WERI-Rb-1 (cell line): ENCODE data around the gene TMEM19.

Experiments
- DNase-seq: peaks from one replicate; pipeline ENCODE4 v3.0.0-alpha.2; 2020
- H3K27ac ChIP-seq: fragments of 250-450 bp; sonication (Bioruptor Pico); 2 replicates; pipeline ENCODE4 v1.5.1; 2020; ENCODE audit warnings: mild to moderate bottlenecking, moderate library complexity
- H3K27me3 ChIP-seq: fragments of 250-450 bp; sonication (Bioruptor Pico); 2 replicates; pipeline ENCODE4 v1.5.1; 2021; ENCODE audit warnings: mild to moderate bottlenecking, low read depth, moderate library complexity; ENCODE audit not compliant: insufficient read depth, severe bottlenecking
- H3K36me3 ChIP-seq: fragments of 250-450 bp; sonication (Bioruptor Pico); 2 replicates; pipeline ENCODE4 v1.5.1; 2020; ENCODE audit warnings: mild to moderate bottlenecking, moderate library complexity
- H3K4me3 ChIP-seq: 2 replicates; pipeline ENCODE4 v1.5.1; 2011; ENCODE audit warnings: low read depth, mild to moderate bottlenecking, control low read depth, low read length
- H3K9me3 ChIP-seq: fragments of 250-450 bp; sonication (Bioruptor Pico); 2 replicates; pipeline ENCODE4 v1.5.1; 2021; ENCODE audit warnings: mild to moderate bottlenecking, moderate library complexity; ENCODE audit not compliant: severe bottlenecking
- CTCF ChIP-seq: IDR thresholded peaks from 2 replicates; pipeline ENCODE4 v1.5.1; 2011; ENCODE audit warnings: low read depth, mild to moderate bottlenecking, control low read depth, inconsistent platforms, low read length

The TMEM19 gene

GRCh38 chr12:71685914-71686657 lies at the start of gene TMEM19:
Gene TMEM19, plus strand, starts transcription at chr12:71686082. Its CDS starts 599 bp downstream, at chr12:71686681.
- H3K9me3 ChIP-seq: no peaks in the 10 kb centered on the region
- H3K27me3 ChIP-seq: no peaks in the 10 kb centered on the region
- peak within 1 kb of the TSS; percentile 97 for H3K27ac ChIP-seq
- peak within 1 kb of the TSS; percentile 84 for H3K4me3 ChIP-seq
- DNase-seq: peak; percentile 90
- TF ChIP-seq CTCF: peak; percentile 38; the same call in 1 of the 2 replicates
- no peaks in the 10 kb centered on the region; the same call in none of the 2 replicates for H3K36me3 ChIP-seq

- peak overlapping the region; percentile 20; the same call in 1 of the 2 replicates for H3K27ac ChIP-seq
- TF ChIP-seq CTCF: peak; percentile 60
- DNase-seq: no peak
- no peaks in the 10 kb centered on the region for H3K9me3 ChIP-seq
- H3K36me3 ChIP-seq: peaks cover 72% of the 10 kb centered on the region
- H3K27me3 ChIP-seq: no peaks in the 10 kb centered on the region
- no peak overlapping the region for H3K4me3 ChIP-seq
These were observed 49.2 kb upstream of the TMEM19 start for GRCh38 chr12:71636704-71637115.

GRCh38 chr12:71638499-71638898 lies 47.4 kb upstream of the TMEM19 start:
- no peak for DNase-seq
- no peaks in the 10 kb centered on the region for H3K9me3 ChIP-seq
- no peak overlapping the region for H3K27ac ChIP-seq
- no peaks in the 10 kb centered on the region for H3K27me3 ChIP-seq
- no peak overlapping the region for H3K4me3 ChIP-seq
- no peak for TF ChIP-seq CTCF
- H3K36me3 ChIP-seq: peaks cover 64% of the 10 kb centered on the region

GRCh38 chr12:71639341-71639760 lies 46.5 kb upstream of the TMEM19 start:
- H3K36me3 ChIP-seq: peaks cover 64% of the 10 kb centered on the region
- H3K9me3 ChIP-seq: no peaks in the 10 kb centered on the region
- TF ChIP-seq CTCF: peak; percentile 51
- H3K4me3 ChIP-seq: no peak overlapping the region
- no peaks in the 10 kb centered on the region for H3K27me3 ChIP-seq
- H3K27ac ChIP-seq: no peak overlapping the region
- DNase-seq: peak; percentile 40

- Histone ChIP-seq H3K27ac (no peak overlapping the region), H3K36me3 (peaks cover 68% of the 10 kb centered on the region)
- DNase-seq: no peak
These were observed 45.6 kb upstream of the TMEM19 start for GRCh38 chr12:71640316-71640715.

More at GRCh38 chr12:71640316-71640715, 45.6 kb upstream of the TMEM19 start:
- Histone ChIP-seq H3K27me3 (no peaks in the 10 kb centered on the region), H3K9me3 (no peaks in the 10 kb centered on the region), H3K4me3 (no peak overlapping the region)
- no peak for TF ChIP-seq CTCF
